Measurements from ENCODE around the gene CAPN8. TPM values are rescaled to one million over a fixed set of nuclear protein-coding genes. Genes with fewer than 3 reads are reported as not detected.

CAPN8 gene
- polyA plus RNA-seq, 1 of the 3 experiments (the other 2 are of a cell fraction): not detected

DNA sequence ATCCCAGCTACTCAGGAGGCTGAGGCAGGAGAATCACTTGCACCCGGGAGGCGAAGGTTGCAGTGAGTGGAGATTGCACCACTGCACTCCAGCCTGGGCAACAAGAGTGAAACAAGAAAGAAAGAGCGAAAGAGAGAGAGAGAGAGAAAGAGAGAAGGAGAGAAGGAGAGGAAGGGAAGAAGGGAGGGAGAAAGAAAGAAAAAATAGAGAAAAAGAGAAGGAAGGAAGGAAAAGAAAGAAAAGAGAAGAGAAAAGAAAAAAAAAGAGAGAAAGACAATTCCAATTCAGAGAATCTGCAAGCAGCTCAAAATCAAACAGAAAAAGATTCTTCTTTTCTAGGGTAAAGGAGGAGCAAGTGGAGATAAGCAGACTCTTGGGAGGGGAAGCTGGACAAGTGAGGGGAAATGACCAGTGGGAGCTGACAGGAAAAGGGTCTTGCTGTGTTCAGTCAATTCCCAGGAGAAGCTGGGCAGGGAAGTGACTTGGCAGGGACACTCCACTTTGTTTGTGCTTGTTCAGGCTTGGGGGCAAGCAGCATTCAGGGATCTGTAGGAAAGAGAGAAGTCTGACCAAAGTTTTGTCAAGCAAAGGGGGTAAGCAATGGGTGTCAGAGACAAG lies 43.3 kb upstream of the CAPN8 start:
- Histone ChIP-seq H4K20me1 (ENCODE audit: insufficient read depth) (no peaks in the 10 kb centered on the region), H3K36me3 (replicated peaks in 1 of 2; ENCODE audit: control insufficient read depth in 1 of 2, insufficient read depth in 2 of 2, low read length in 1 of 2) (no peaks in the 10 kb centered on the region), H2AFZ (ENCODE audit: low read depth) (0 out of 2 replicates have a peak overlapping the region, but pooled peaks have one; percentile 7), H3K79me2 (ENCODE audit: insufficient read depth) (peaks cover 24% of the 10 kb centered on the region), H3K4me3 (ENCODE audit: low read depth in 2 of 2, low read length in 1 of 2) (no peak overlapping the region), H3K27ac (ENCODE audit: low read depth in 2 of 2, low read length in 1 of 2) (peak overlapping the region in 1 of 2 experiments; percentile 97; a peak in 3 of 4 replicates), H3K9me2 (no peaks in the 10 kb centered on the region), H3F3A (replicated peaks; ENCODE audit: insufficient read depth) (peaks cover 40% of the 10 kb centered on the region), H3K9ac (no peak overlapping the region), H3K4me1 (ENCODE audit: control insufficient read depth in 1 of 2, insufficient read depth in 2 of 2, low read depth in 1 of 2, low read length in 1 of 2) (peaks cover 20 to 56% of the 10 kb centered on the region in 2 experiments), H3K27me3 (ENCODE audit: insufficient read depth) (no peaks in the 10 kb centered on the region), H3K4me2 (peak overlapping the region; percentile 68), H3K9me3 (no peaks in the 10 kb centered on the region)
- TF ChIP-seq RFX5 (IDR thresholded peaks at IDR 0.05; ENCODE audit: low read length): no peak
- no peak for TF ChIP-seq NRF1 (IDR thresholded peaks at IDR 0.05; ENCODE audit: low read depth, low read length)
- TF ChIP-seq ELF1 (IDR thresholded peaks at IDR 0.05): no peak
- TF ChIP-seq, protein P1, sequence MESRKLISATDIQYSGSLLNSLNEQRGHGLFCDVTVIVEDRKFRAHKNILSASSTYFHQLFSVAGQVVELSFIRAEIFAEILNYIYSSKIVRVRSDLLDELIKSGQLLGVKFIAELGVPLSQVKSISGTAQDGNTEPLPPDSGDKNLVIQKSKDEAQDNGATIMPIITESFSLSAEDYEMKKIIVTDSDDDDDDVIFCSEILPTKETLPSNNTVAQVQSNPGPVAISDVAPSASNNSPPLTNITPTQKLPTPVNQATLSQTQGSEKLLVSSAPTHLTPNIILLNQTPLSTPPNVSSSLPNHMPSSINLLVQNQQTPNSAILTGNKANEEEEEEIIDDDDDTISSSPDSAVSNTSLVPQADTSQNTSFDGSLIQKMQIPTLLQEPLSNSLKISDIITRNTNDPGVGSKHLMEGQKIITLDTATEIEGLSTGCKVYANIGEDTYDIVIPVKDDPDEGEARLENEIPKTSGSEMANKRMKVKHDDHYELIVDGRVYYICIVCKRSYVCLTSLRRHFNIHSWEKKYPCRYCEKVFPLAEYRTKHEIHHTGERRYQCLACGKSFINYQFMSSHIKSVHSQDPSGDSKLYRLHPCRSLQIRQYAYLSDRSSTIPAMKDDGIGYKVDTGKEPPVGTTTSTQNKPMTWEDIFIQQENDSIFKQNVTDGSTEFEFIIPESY (IDR thresholded peaks at IDR 0.05; ENCODE audit: borderline replicate concordance, low read depth): no peak
- no peak for TF ChIP-seq FOXM1 (IDR thresholded peaks at IDR 0.05; ENCODE audit: low read depth)
- TF ChIP-seq IRF3 (IDR thresholded peaks at IDR 0.05; ENCODE audit: low read depth, low read length): no peak
- ChIA-PET POLR2A (no interaction called here), CTCF (interaction anchor here (1.2 to 5.3 kb wide), 4 partner anchors 25 to 624 kb away, joined by 4 to 35 read pairs (median 6); no protein-coding TSS in a partner anchor)
- DNase-seq: no peak
- WGBS (ENCODE audit: low lambda C conversion rate): 97% methylated on average over 3 of the region's 3 CpGs

- ChIA-PET POLR2A (no interaction called here), CTCF (interaction anchor here (0.6 to 5.3 kb wide), 5 partner anchors 9 to 625 kb away, joined by 3 to 35 read pairs (median 5); no protein-coding TSS in a partner anchor)
- peak overlapping the region; percentile 67 for H3K9ac ChIP-seq
- TF ChIP-seq RCOR1 (IDR thresholded peaks at IDR 0.05; ENCODE audit: low read length) (no peak), NFIC (IDR thresholded peaks at IDR 0.05; ENCODE audit: borderline replicate concordance) (0 out of 2 replicates have a peak, but pooled peaks have one; percentile 24)
- TF ChIP-seq, protein P2, sequence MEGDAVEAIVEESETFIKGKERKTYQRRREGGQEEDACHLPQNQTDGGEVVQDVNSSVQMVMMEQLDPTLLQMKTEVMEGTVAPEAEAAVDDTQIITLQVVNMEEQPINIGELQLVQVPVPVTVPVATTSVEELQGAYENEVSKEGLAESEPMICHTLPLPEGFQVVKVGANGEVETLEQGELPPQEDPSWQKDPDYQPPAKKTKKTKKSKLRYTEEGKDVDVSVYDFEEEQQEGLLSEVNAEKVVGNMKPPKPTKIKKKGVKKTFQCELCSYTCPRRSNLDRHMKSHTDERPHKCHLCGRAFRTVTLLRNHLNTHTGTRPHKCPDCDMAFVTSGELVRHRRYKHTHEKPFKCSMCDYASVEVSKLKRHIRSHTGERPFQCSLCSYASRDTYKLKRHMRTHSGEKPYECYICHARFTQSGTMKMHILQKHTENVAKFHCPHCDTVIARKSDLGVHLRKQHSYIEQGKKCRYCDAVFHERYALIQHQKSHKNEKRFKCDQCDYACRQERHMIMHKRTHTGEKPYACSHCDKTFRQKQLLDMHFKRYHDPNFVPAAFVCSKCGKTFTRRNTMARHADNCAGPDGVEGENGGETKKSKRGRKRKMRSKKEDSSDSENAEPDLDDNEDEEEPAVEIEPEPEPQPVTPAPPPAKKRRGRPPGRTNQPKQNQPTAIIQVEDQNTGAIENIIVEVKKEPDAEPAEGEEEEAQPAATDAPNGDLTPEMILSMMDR (IDR thresholded peaks at IDR 0.05): peak; percentile 30; the same call in 1 of the 2 replicates
- H4K20me1 ChIP-seq (ENCODE audit: insufficient read depth): no peaks in the 10 kb centered on the region
- no peaks in the 10 kb centered on the region for H3K27me3 ChIP-seq (ENCODE audit: insufficient read depth)
- H3K9me2 ChIP-seq: no peaks in the 10 kb centered on the region
- H3K4me1 ChIP-seq (ENCODE audit: control insufficient read depth in 1 of 2, insufficient read depth in 2 of 2, low read depth in 1 of 2, low read length in 1 of 2): peaks cover 13 to 59% of the 10 kb centered on the region in 2 experiments; a peak in 3 of 4 replicates
- H3K4me2 ChIP-seq: peak overlapping the region; percentile 68
- no peaks in the 10 kb centered on the region for H3K9me3 ChIP-seq
- H3K79me2 ChIP-seq (ENCODE audit: insufficient read depth): peaks cover 20% of the 10 kb centered on the region
- H3K4me3 ChIP-seq (ENCODE audit: low read depth in 2 of 2, low read length in 1 of 2): peak overlapping the region in 1 of 2 experiments; percentile 36; a peak in 2 of 4 replicates
- H2AFZ ChIP-seq (ENCODE audit: low read depth): peak overlapping the region; percentile 68; the same call in 1 of the 2 replicates
- H3F3A ChIP-seq (replicated peaks; ENCODE audit: insufficient read depth): peaks cover 40% of the 10 kb centered on the region
- WGBS (ENCODE audit: low lambda C conversion rate): 62% methylated on average over 5 of the region's 5 CpGs
- peak overlapping the region; percentile 62 to 97; a peak in 3 of 4 replicates for H3K27ac ChIP-seq (ENCODE audit: low read depth in 2 of 2, low read length in 1 of 2)
- H3K36me3 ChIP-seq (replicated peaks in 1 of 2; ENCODE audit: control insufficient read depth in 1 of 2, insufficient read depth in 2 of 2, low read length in 1 of 2): no peaks in the 10 kb centered on the region
- no peak for DNase-seq
Measured at GRCh38 chr1:223708001-223708359, 42.5 kb upstream of the CAPN8 start.

Measured in SK-N-SH (cell line).